SK-N-SH treated with all-trans-retinoic acid at 6 μM for 48 hours (cell line): ENCODE measurements around the gene GNA12.

Experiments used
- ATAC-seq: fragments of 200-7000 bp; cut with Tn5 transposase; 3 replicates; pipeline ENCODE4 v1.9.1; 2020; ENCODE audit warnings: mild to moderate bottlenecking, moderate library complexity
- ARNTL ChIP-seq: fragments of 450-650 bp; formaldehyde crosslinking; IDR thresholded peaks from 2 replicates; pipeline ENCODE4 v1.5.0; 2020; ENCODE audit warnings: low read depth, mild to moderate bottlenecking, moderate library complexity, borderline replicate concordance
- BACH2 ChIP-seq: fragments of 250-450 bp; sonication (Bioruptor Pico); IDR thresholded peaks from 2 replicates; pipeline ENCODE4 v1.9.0; 2021; ENCODE audit warnings: mild to moderate bottlenecking, borderline replicate concordance
- CSDC2 ChIP-seq: fragments of 250-450 bp; sonication (Bioruptor Pico); IDR thresholded peaks from 2 replicates; pipeline ENCODE4 v1.5.0; 2020; ENCODE audit warnings: mild to moderate bottlenecking, moderate library complexity
- CSRNP3 ChIP-seq: fragments of 250-450 bp; sonication (Bioruptor Pico); IDR thresholded peaks from 2 replicates; pipeline ENCODE4 v1.5.1; 2021; ENCODE audit warnings: mild to moderate bottlenecking, moderate library complexity
- ESRRG ChIP-seq: fragments of 250-450 bp; sonication (Bioruptor Pico); IDR thresholded peaks from 2 replicates; pipeline ENCODE4 v1.6.1; 2021; ENCODE audit warnings: mild to moderate bottlenecking
- GLIS3 ChIP-seq: fragments of 250-450 bp; sonication (Bioruptor Pico); IDR thresholded peaks from 2 replicates; pipeline ENCODE4 v1.5.0; 2020; ENCODE audit warnings: mild to moderate bottlenecking, moderate library complexity
- ISL1 ChIP-seq: fragments of 250-450 bp; sonication (Bioruptor Pico); IDR thresholded peaks from 2 replicates; pipeline ENCODE4 v2.1.2; 2022; ENCODE audit warnings: mild to moderate bottlenecking, moderate library complexity
- OSR1 ChIP-seq: fragments of 250-450 bp; sonication (Bioruptor Pico); IDR thresholded peaks from 2 replicates; pipeline ENCODE4 v1.8.0; 2022; ENCODE audit warnings: moderate library complexity, mild to moderate bottlenecking, inconsistent platforms
- PATZ1 ChIP-seq: fragments of 250-450 bp; sonication (Bioruptor Pico); IDR thresholded peaks from 2 replicates; pipeline ENCODE4 v1.8.0; 2020; ENCODE audit warnings: mild to moderate bottlenecking, moderate library complexity, borderline replicate concordance
- POU6F1 ChIP-seq: fragments of 250-450 bp; sonication (Bioruptor Pico); IDR thresholded peaks from 2 replicates; pipeline ENCODE4 v1.8.0; 2021; ENCODE audit warnings: low read depth, mild to moderate bottlenecking, moderate library complexity, borderline replicate concordance
- SNAI2 ChIP-seq: fragments of 250-450 bp; sonication (Bioruptor Pico); IDR thresholded peaks from 2 replicates; pipeline ENCODE4 v1.5.0; 2020; ENCODE audit warnings: mild to moderate bottlenecking, moderate library complexity
- TOX ChIP-seq: fragments of 250-450 bp; sonication (Bioruptor Pico); IDR thresholded peaks from 2 replicates; pipeline ENCODE4 v1.8.0; 2021; ENCODE audit warnings: mild to moderate bottlenecking, moderate library complexity, borderline replicate concordance
- TSHZ2 ChIP-seq: fragments of 250-450 bp; sonication (Bioruptor Pico); IDR thresholded peaks from 2 replicates; pipeline ENCODE4 v1.5.0; 2020; ENCODE audit warnings: mild to moderate bottlenecking, moderate library complexity
- ZFP3 ChIP-seq: fragments of 250-450 bp; sonication (Bioruptor Pico); IDR thresholded peaks from 2 replicates; pipeline ENCODE4 v1.5.0; 2020; ENCODE audit warnings: mild to moderate bottlenecking, moderate library complexity
- ZFP30 ChIP-seq: fragments of 450-650 bp; formaldehyde crosslinking; IDR thresholded peaks from 2 replicates; pipeline ENCODE4 v1.5.0; 2022; ENCODE audit warnings: mild to moderate bottlenecking, moderate library complexity
- ZNF565 ChIP-seq: fragments of 450-650 bp; formaldehyde crosslinking; conservative IDR thresholded peaks from 2 replicates; pipeline ENCODE4 v1.5.0; 2020; ENCODE audit warnings: low read depth, mild to moderate bottlenecking, moderate library complexity
- ZNF70 ChIP-seq: fragments of 450-650 bp; formaldehyde crosslinking; IDR thresholded peaks from 2 replicates; pipeline ENCODE4 v1.5.0; 2020; ENCODE audit warnings: mild to moderate bottlenecking, moderate library complexity
- ZNF8 ChIP-seq: fragments of 450-650 bp; formaldehyde crosslinking; IDR thresholded peaks from 2 replicates; pipeline ENCODE4 v1.5.0; 2020; ENCODE audit warnings: mild to moderate bottlenecking, moderate library complexity

GNA12 gene

GRCh38 chr7:2880051-2880450 is 35.9 kb upstream of the GNA12 start (continued):
- TF ChIP-seq POU6F1 (no peak), ESRRG (CRISPR knock-in tag) (no peak), GLIS3 (no peak), ZFP3 (CRISPR knock-in tag) (no peak)

GRCh38 chr7:2879354-2879753 is 35.2 kb upstream of the GNA12 start:
- no peak for ATAC-seq
- TF ChIP-seq ZNF565 (no peak), ZFP30 (CRISPR knock-in tag) (no peak), SNAI2 (CRISPR knock-in tag) (no peak), PATZ1 (CRISPR knock-in tag) (no peak), BACH2 (CRISPR knock-in tag) (no peak)

- TF ChIP-seq TOX (CRISPR knock-in tag) (no peak), POU6F1 (no peak), ISL1 (CRISPR knock-in tag) (no peak), ZNF70 (CRISPR knock-in tag) (no peak), ZFP30 (CRISPR knock-in tag) (no peak), ZNF8 (no peak), PATZ1 (CRISPR knock-in tag) (no peak), CSRNP3 (no peak), ARNTL (no peak), ESRRG (CRISPR knock-in tag) (no peak), CSDC2 (CRISPR knock-in tag) (no peak), OSR1 (no peak), BACH2 (CRISPR knock-in tag) (no peak), TSHZ2 (no peak), ZFP3 (CRISPR knock-in tag) (no peak)
- ATAC-seq = no peak
Measured at GRCh38 chr7:2878306-2878705, 34.2 kb upstream of the GNA12 start.
